Pancreas (tissue), 10 donors: ENCODE data around the gene EXOC4. TPM values are rescaled to one million over a fixed set of nuclear protein-coding genes. Genes with fewer than 3 reads are reported as not detected.

Source experiments
- ATAC-seq, 4 donors: fragments of 200-7000 bp; cut with Tn5 transposase; one replicate each; pipeline versions ENCODE4 v1.8.0 to v1.9.1; 2020; ENCODE audit warnings: mild to moderate bottlenecking in 4 of 4, moderate library complexity in 4 of 4
- DNase-seq, 6 donors: peaks; one replicate each; pipeline ENCODE4 v3.0.0-alpha.2; 2020
- FAIRE-seq: peaks from 2 replicates; lab custom pipeline; 2012; peaks lifted over from hg19 to GRCh38; lab: Jason Lieb, UNC
- H3K27ac ChIP-seq, 4 donors: fragments of 200-600 bp; sonication (generic); 1 replicate in 3 of 4; 2 replicates in 1 of 4; pipeline versions ENCODE4 v1.5.0 to v1.8.0; 2020
- H3K27me3 ChIP-seq, 4 donors: fragments of 200-600 bp; one replicate each; pipeline ENCODE4 v1.8.0; 2021
- H3K36me3 ChIP-seq, 3 donors: fragments of 200-600 bp; sonication (generic) in 1 of 3; one replicate each; pipeline versions ENCODE4 v1.5.0 to v1.8.0; 2020 to 2021
- H3K4me1 ChIP-seq, 3 donors: fragments of 200-600 bp; one replicate each; pipeline ENCODE4 v1.8.0; 2021
- H3K4me3 ChIP-seq, 4 donors: fragments of 200-600 bp; sonication (generic) in 2 of 4; one replicate each; pipeline versions ENCODE4 v1.5.0 to v1.8.0; 2020 to 2021
- H3K9me3 ChIP-seq, 4 donors: fragments of 200-600 bp; one replicate each; pipeline ENCODE4 v1.8.0; 2021
- WGBS, 2 donors: extraction: QIAGEN DNeasy Blood & Tissue Kit; methylation state at CpG; one replicate each; pipeline ENCODE4 v1.1.7; 2013; 5-methylcytosine and 5-hydroxymethylcytosine counted together
- intact Hi-C, 3 donors: fragments of 100-400 bp; cut with DNase I; formaldehyde crosslinking; loops; one replicate each; pipeline versions ENCODE4 v1.11.1 to v1.14.2; 2022
- polyA plus RNA-seq, 2 donors: library from polyadenylated mRNA; stranded (reverse); fragments of 200-250 nt; gene quantifications; one replicate each; pipeline ENCODE4 v1.2.3, GENCODE V29; 2013
- total RNA-seq, 6 donors: library from RNA; stranded (reverse); fragmentation: NEBNext Ultra II Directional in 4 of 6; extraction: Animal tissue kit (Norgen Biotek cat#: 25700) in 4 of 6; gene quantifications; one replicate each; pipeline versions ENCODE4 v1.2.1 to v1.2.4, GENCODE V29; 2021 to 2023
- TF ChIP-seq, protein P1 (sequence below), 4 donors: fragments of 200-600 bp; sonication (generic) in 3 of 4; IDR thresholded peaks; one replicate each; pipeline versions ENCODE4 v1.5.0 to v1.8.0; 2021; ENCODE audit warnings: antibody characterized with exemption in 4 of 4
- donor health status: healthy with polysubstance abuse.
- donor health status: DM: no; HTN: no; CAD: no; lungs with moderate emphysema.
- donor health status: DM: no; HTN: no; CAD: no.
- donor health status: control.
- donor health status: control.
- donor health status: Bipolar disorder and iron deficiency.
- donor health status: DM: yes; HTN: yes; CAD: no.
- donor health status: DM: no; HTN: no; CAD: no.
- donor health status: DM: no; HTN: no; CAD: no.
- donor health status: DM: yes; HTN: yes; CAD: no.

The EXOC4 gene
- total and polyA plus RNA-seq, 8 donors = 13.4 to 81.2 (median 53.8) TPM

DNA sequence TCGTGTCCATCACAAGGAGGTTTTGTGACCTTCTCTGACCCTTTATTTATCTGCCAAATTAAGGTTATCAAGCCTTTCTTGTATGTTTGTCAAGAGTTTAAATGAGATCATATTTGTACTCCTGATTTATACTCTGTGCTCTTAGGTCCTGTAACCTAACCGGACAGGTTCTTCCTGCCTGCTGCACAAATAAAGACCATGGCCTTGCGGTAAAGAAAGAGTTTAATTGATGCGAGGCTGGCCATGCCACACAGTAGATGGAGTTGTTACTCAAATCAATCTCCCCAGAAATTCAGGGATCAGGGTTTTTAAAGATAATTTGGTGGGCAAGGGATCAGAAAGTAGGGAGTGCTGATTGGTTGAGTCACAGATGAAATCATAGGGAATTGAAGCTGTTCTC, 794.8 kb downstream of the EXOC4 start:
- FAIRE-seq (no peak), DNase-seq (no peak), ATAC-seq (no peak)
- intact Hi-C loops = no loop called here
- Histone ChIP-seq H3K9me3 (no peaks in the 10 kb centered on the region), H3K27ac (no peak overlapping the region), H3K4me1 (no peaks in the 10 kb centered on the region), H3K36me3 (no peaks in the 10 kb centered on the region), H3K27me3 (no peaks in the 10 kb centered on the region), H3K4me3 (no peak overlapping the region)
- WGBS, 2 donors = 95 to 96% methylated on average over 4 of the region's 4 CpGs
- TF ChIP-seq, protein P1, sequence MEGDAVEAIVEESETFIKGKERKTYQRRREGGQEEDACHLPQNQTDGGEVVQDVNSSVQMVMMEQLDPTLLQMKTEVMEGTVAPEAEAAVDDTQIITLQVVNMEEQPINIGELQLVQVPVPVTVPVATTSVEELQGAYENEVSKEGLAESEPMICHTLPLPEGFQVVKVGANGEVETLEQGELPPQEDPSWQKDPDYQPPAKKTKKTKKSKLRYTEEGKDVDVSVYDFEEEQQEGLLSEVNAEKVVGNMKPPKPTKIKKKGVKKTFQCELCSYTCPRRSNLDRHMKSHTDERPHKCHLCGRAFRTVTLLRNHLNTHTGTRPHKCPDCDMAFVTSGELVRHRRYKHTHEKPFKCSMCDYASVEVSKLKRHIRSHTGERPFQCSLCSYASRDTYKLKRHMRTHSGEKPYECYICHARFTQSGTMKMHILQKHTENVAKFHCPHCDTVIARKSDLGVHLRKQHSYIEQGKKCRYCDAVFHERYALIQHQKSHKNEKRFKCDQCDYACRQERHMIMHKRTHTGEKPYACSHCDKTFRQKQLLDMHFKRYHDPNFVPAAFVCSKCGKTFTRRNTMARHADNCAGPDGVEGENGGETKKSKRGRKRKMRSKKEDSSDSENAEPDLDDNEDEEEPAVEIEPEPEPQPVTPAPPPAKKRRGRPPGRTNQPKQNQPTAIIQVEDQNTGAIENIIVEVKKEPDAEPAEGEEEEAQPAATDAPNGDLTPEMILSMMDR (IDR thresholded peaks at IDR 0.05) = no peak

DNA sequence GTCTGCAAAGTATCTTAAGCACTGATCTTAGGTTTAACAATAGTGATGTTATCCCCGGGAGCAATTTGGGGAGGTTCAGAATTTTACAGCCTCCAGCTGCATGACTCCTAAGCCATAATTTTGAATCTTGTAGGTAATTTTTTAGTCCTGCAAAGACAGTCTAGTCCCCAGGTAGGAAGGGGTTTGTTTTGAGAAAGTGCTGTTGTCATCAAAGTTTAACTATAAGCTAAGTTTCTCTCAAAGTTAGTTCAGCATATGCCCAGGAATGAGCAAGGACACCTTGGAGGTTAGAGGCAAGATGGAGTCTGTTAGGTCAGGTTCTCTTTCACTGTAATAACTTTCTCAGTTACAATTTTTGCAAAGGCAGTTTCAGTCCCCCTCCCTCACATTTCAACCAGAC, 795.3 kb downstream of the EXOC4 start:
- 100% methylated on average over 1 of the region's 1 CpG for WGBS, 2 donors
- Histone ChIP-seq H3K9me3 (no peaks in the 10 kb centered on the region), H3K27ac (no peak overlapping the region), H3K27me3 (no peaks in the 10 kb centered on the region), H3K36me3 (no peaks in the 10 kb centered on the region), H3K4me3 (no peak overlapping the region), H3K4me1 (no peaks in the 10 kb centered on the region)
- intact Hi-C loops = no loop called here
- TF ChIP-seq, protein P1 (IDR thresholded peaks at IDR 0.05) = no peak
- DNase-seq (no peak), FAIRE-seq (no peak), ATAC-seq (no peak)

DNA sequence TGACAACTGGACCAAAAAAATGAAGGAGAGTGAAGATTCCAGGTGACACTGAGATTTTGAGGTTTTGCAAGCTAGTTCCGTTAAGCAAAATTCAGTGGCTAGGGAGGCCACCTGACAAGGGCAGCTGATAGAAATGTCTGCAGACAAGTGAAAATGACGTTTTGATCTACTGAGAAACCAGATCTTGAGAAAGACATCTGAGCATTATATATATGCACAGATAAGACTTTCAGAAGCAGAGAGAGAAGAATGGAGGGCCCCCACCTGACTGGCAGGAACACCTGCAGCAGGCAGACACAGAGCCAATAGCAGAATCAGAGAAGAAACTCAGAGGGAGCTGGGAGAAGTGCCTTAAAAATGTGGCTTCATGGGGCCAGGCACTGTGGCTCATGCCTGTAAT, 798.1 kb downstream of the EXOC4 start:
- DNase-seq (no peak), ATAC-seq (no peak), FAIRE-seq (no peak)
- H3K4me1 ChIP-seq = no peaks in the 10 kb centered on the region
- H3K27me3 ChIP-seq = no peaks in the 10 kb centered on the region
- no peaks in the 10 kb centered on the region for H3K36me3 ChIP-seq
- whole genome bisulfite sequencing, 2 donors = 81 to 88% methylated on average over 2 of the region's 2 CpGs
- no peak overlapping the region for H3K4me3 ChIP-seq
- H3K27ac ChIP-seq = no peak overlapping the region
- H3K9me3 ChIP-seq = no peaks in the 10 kb centered on the region
- intact Hi-C loops = no loop called here
- TF ChIP-seq, protein P1 (IDR thresholded peaks at IDR 0.05) = no peak

DNA sequence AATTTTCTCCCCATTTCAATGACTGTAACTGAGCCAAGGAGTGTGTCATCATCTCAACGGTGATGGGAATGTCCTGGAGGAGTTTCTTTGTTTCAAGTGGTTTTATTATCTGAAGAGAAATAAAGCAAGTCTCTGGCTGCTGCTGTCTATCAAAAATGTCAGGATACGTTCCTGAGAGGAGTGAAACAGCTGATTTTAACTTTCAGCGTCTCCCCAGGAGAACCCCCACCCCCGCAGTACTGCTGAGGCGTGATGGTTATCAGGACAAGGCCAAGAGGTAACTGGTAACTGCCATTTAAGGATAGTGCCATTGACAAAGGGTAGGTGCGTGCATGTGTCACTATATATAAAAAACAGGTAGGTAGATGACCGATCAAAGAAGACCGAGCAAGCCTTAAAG, 803.9 kb downstream of the EXOC4 start:
- FAIRE-seq (no peak), ATAC-seq (no peak), DNase-seq (no peak)
- H3K4me3 ChIP-seq = no peak overlapping the region
- H3K9me3 ChIP-seq = no peaks in the 10 kb centered on the region
- no peak overlapping the region for H3K27ac ChIP-seq
- intact Hi-C loops = no loop called here
- no peaks in the 10 kb centered on the region for H3K27me3 ChIP-seq
- 95% methylated on average over 8 of the region's 8 CpGs for WGBS, 2 donors
- H3K4me1 ChIP-seq = peaks cover 0 to 3% (median 0%) of the 10 kb centered on the region in 3 donors
- TF ChIP-seq, protein P1 (IDR thresholded peaks at IDR 0.05) = no peak
- H3K36me3 ChIP-seq = no peaks in the 10 kb centered on the region

DNA sequence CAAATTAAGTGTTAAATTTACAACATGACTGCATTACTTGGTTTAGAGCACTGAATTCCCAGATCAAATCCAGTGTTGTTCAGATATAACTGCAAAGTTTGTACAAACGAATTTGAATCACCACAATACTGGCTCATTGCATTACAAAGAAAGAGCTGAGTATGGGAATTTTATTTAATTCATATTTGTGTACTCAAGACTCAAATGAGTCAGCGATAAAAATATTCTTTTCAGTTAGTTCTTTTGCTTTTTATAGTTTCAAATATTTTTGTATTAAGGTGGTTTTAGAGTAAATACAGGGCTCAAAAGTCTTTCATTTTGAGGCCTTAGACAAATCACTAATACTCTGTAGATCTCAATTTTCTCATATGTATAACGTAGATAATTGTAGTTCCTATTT, 805.6 kb downstream of the EXOC4 start:
- intact Hi-C loops = no loop called here
- 92 to 96% methylated on average over 3 of the region's 3 CpGs for WGBS, 2 donors
- TF ChIP-seq, protein P1 (IDR thresholded peaks at IDR 0.05) = no peak

More for the DNA sequence above, 805.6 kb downstream of the EXOC4 start:
- no peak overlapping the region for H3K27ac ChIP-seq
- no peaks in the 10 kb centered on the region for H3K36me3 ChIP-seq
- H3K4me1 ChIP-seq = peaks cover 0 to 3% (median 0%) of the 10 kb centered on the region in 3 donors
- no peak for ATAC-seq
- H3K27me3 ChIP-seq = no peaks in the 10 kb centered on the region
- no peak overlapping the region for H3K4me3 ChIP-seq
- FAIRE-seq = no peak
- no peak for DNase-seq
- no peaks in the 10 kb centered on the region for H3K9me3 ChIP-seq
